Measurements from ENCODE around the gene HMGXB3. TPM values are rescaled to one million over a fixed set of nuclear protein-coding genes. Genes with fewer than 3 reads are reported as not detected.

HMGXB3 gene
- total RNA-seq, 1 experiment from 2014 or later: 56.2 TPM

- POLR2A ChIA-PET: no interaction called here
Measured at GRCh38 chr5:149954798-149955197, 45.7 kb upstream of the HMGXB3 start.

GRCh38 chr5:149956685-149957084 is 43.9 kb upstream of the HMGXB3 start:
- in situ Hi-C loops (cut with HindIII; ENCODE audit: low pct_unique_long_range_greater_than_20kb, low sequenced_read_pairs) (no loop called here), intact Hi-C loops (cut with micrococcal nuclease; ENCODE audit: unreplicated experiment) (no loop called here)
- H3K27me3 ChIP-seq (ENCODE audit: control insufficient read depth, insufficient read depth, low read length): no peaks in the 10 kb centered on the region
- POLR2A ChIA-PET: no interaction called here
- no peaks in the 10 kb centered on the region for H3K9me3 ChIP-seq (ENCODE audit: control insufficient read depth, insufficient read depth, low read depth, low read length)
- ATAC-seq (no peak), DNase-seq (ENCODE audit: low read depth, low spot score) (no peak)
- no peak for TF ChIP-seq SIN3A (IDR thresholded peaks at IDR 0.05; ENCODE audit: borderline replicate concordance, insufficient read depth, low read depth, low read length)
- TF ChIP-seq REST (IDR thresholded peaks at IDR 0.05; ENCODE audit: insufficient read depth in 1 of 2, low read depth in 2 of 2, low read length in 1 of 2): no peak
- no peak for TF ChIP-seq POLR2AphosphoS5 (IDR thresholded peaks at IDR 0.05; ENCODE audit: low read depth, low read length)
- TF ChIP-seq TCF7L2 (IDR thresholded peaks at IDR 0.05; ENCODE audit: low read depth, low read length): no peak
- no peak for TF ChIP-seq CTCF (IDR thresholded peaks at IDR 0.05)
- peaks cover 58% of the 10 kb centered on the region for H3K4me1 ChIP-seq (ENCODE audit: control insufficient read depth, insufficient read depth, low read length)
- H3K27ac ChIP-seq (ENCODE audit: low read length): peak overlapping the region; percentile 73
- BruUV-seq (replicated peaks): no TSS peak
- no peak overlapping the region for H3K4me3 ChIP-seq (ENCODE audit: low read depth in 2 of 2, low read length in 2 of 2)
- CTCF ChIA-PET: interaction anchor here (0.6 kb wide), 1 partner anchor 25 kb away, joined by 3 read pairs; no protein-coding TSS in a partner anchor
- no peaks in the 10 kb centered on the region for H3K36me3 ChIP-seq (ENCODE audit: control insufficient read depth, insufficient read depth, low read length)

More at GRCh38 chr5:149954798-149955197, 45.7 kb upstream of the HMGXB3 start:
- H3K9me3 ChIP-seq (ENCODE audit: control insufficient read depth, insufficient read depth, low read depth, low read length): no peaks in the 10 kb centered on the region
- ATAC-seq (no peak), DNase-seq (ENCODE audit: low read depth, low spot score) (no peak)
- H3K4me1 ChIP-seq (ENCODE audit: control insufficient read depth, insufficient read depth, low read length): peaks cover 51% of the 10 kb centered on the region
- H3K4me3 ChIP-seq (ENCODE audit: low read depth in 2 of 2, low read length in 2 of 2): no peak overlapping the region
- in situ Hi-C loops (cut with HindIII; ENCODE audit: low pct_unique_long_range_greater_than_20kb, low sequenced_read_pairs) (no loop called here), intact Hi-C loops (cut with micrococcal nuclease; ENCODE audit: unreplicated experiment) (no loop called here)
- H3K36me3 ChIP-seq (ENCODE audit: control insufficient read depth, insufficient read depth, low read length): no peaks in the 10 kb centered on the region
- no TSS peak for BruUV-seq (replicated peaks)
- CTCF ChIA-PET: no interaction called here
- H3K27me3 ChIP-seq (ENCODE audit: control insufficient read depth, insufficient read depth, low read length): no peaks in the 10 kb centered on the region
- TF ChIP-seq POLR2AphosphoS5 (IDR thresholded peaks at IDR 0.05; ENCODE audit: low read depth, low read length) (no peak), REST (IDR thresholded peaks at IDR 0.05; ENCODE audit: insufficient read depth in 1 of 2, low read depth in 2 of 2, low read length in 1 of 2) (no peak), SIN3A (IDR thresholded peaks at IDR 0.05; ENCODE audit: borderline replicate concordance, insufficient read depth, low read depth, low read length) (no peak), TCF7L2 (IDR thresholded peaks at IDR 0.05; ENCODE audit: low read depth, low read length) (peak; percentile 64; the same call in 1 of the 2 replicates)
- H3K27ac ChIP-seq (ENCODE audit: low read length): peak overlapping the region; percentile 83
